Measurements from ENCODE around the gene GFRAL.

GRCh38 chr6:55399351-55399750 is 72.1 kb downstream of the GFRAL start:
- TF ChIP-seq, protein P1, sequence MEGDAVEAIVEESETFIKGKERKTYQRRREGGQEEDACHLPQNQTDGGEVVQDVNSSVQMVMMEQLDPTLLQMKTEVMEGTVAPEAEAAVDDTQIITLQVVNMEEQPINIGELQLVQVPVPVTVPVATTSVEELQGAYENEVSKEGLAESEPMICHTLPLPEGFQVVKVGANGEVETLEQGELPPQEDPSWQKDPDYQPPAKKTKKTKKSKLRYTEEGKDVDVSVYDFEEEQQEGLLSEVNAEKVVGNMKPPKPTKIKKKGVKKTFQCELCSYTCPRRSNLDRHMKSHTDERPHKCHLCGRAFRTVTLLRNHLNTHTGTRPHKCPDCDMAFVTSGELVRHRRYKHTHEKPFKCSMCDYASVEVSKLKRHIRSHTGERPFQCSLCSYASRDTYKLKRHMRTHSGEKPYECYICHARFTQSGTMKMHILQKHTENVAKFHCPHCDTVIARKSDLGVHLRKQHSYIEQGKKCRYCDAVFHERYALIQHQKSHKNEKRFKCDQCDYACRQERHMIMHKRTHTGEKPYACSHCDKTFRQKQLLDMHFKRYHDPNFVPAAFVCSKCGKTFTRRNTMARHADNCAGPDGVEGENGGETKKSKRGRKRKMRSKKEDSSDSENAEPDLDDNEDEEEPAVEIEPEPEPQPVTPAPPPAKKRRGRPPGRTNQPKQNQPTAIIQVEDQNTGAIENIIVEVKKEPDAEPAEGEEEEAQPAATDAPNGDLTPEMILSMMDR (conservative IDR thresholded peaks at IDR 0.05; ENCODE audit: low read length), result no peak
- TF ChIP-seq EZH2phosphoT487 (IDR thresholded peaks at IDR 0.05; ENCODE audit: borderline replicate concordance, low read depth, low read length), result no peak
